Measurements from ENCODE around the gene BMX. TPM values are rescaled to one million over a fixed set of nuclear protein-coding genes. Genes with fewer than 3 reads are reported as not detected.

Gene BMX
- total RNA-seq, 2 donors from 2014 or later, result not detected

- Histone ChIP-seq H3K4me3 (ENCODE audit: low read length) (no peak overlapping the region), H3K27me3 (ENCODE audit: control insufficient read depth, insufficient read depth, low read length, poor library complexity, severe bottlenecking) (no peaks in the 10 kb centered on the region), H3K9ac (ENCODE audit: extremely low read depth, low read length, poor library complexity, severe bottlenecking) (no peak overlapping the region), H3K4me1 (ENCODE audit: control insufficient read depth, insufficient read depth, low read length) (no peaks in the 10 kb centered on the region), H3K9me3 (ENCODE audit: control insufficient read depth, low read length) (no peaks in the 10 kb centered on the region), H3K27ac (ENCODE audit: low read depth, low read length) (no peak overlapping the region), H3K36me3 (ENCODE audit: control insufficient read depth, insufficient read depth, low read length) (no peaks in the 10 kb centered on the region)
- H3K4me1 Mint-ChIP-seq, result peaks cover 53% of the 10 kb centered on the region
- no CpG with 5 or more reads among the region's 1 CpG for WGBS, 2 experiments (ENCODE audit: insufficient coverage in 1 of 2, insufficient read length in 1 of 2)
- peak; percentile 70 for TF ChIP-seq CTCF (conservative IDR thresholded peaks at IDR 0.05)
- DNase-seq, result no peak
- no peak overlapping the region for H3K27ac Mint-ChIP-seq
- H3K27me3 Mint-ChIP-seq (ENCODE audit: insufficient read depth), result no peaks in the 10 kb centered on the region
- no peak overlapping the region for H3K4me3 Mint-ChIP-seq
- no peaks in the 10 kb centered on the region for H3K36me3 Mint-ChIP-seq (ENCODE audit: low read depth)
- H3K9me3 Mint-ChIP-seq, result no peaks in the 10 kb centered on the region
Measured at GRCh38 chrX:15566244-15566643, 65.6 kb downstream of the BMX start.

GRCh38 chrX:15567267-15567666 is 66.7 kb downstream of the BMX start:
- Mint-ChIP-seq H3K36me3 (ENCODE audit: low read depth) (no peaks in the 10 kb centered on the region), H3K4me1 (peaks cover 53% of the 10 kb centered on the region), H3K9me3 (no peaks in the 10 kb centered on the region), H3K4me3 (no peak overlapping the region), H3K27ac (no peak overlapping the region), H3K27me3 (ENCODE audit: insufficient read depth) (no peaks in the 10 kb centered on the region)
- H3K9ac ChIP-seq (ENCODE audit: extremely low read depth, low read length, poor library complexity, severe bottlenecking), result no peak overlapping the region
- no peak for DNase-seq
- no peaks in the 10 kb centered on the region for H3K4me1 ChIP-seq (ENCODE audit: control insufficient read depth, insufficient read depth, low read length)
- no CpG with 5 or more reads among the region's 1 CpG for WGBS, 2 experiments (ENCODE audit: insufficient coverage in 1 of 2, insufficient read length in 1 of 2)
- H3K9me3 ChIP-seq (ENCODE audit: control insufficient read depth, low read length), result no peaks in the 10 kb centered on the region
- no peak for TF ChIP-seq CTCF (conservative IDR thresholded peaks at IDR 0.05)
- no peak overlapping the region for H3K4me3 ChIP-seq (ENCODE audit: low read length)
- no peaks in the 10 kb centered on the region for H3K27me3 ChIP-seq (ENCODE audit: control insufficient read depth, insufficient read depth, low read length, poor library complexity, severe bottlenecking)
- H3K27ac ChIP-seq (ENCODE audit: low read depth, low read length), result no peak overlapping the region
- H3K36me3 ChIP-seq (ENCODE audit: control insufficient read depth, insufficient read depth, low read length), result no peaks in the 10 kb centered on the region

GRCh38 chrX:15567886-15568616 is 67.4 kb downstream of the BMX start:
- WGBS, 2 experiments (ENCODE audit: insufficient coverage in 1 of 2, insufficient read length in 1 of 2), result 46 to 80% methylated on average over 1 to 6 of the region's 7 CpGs
- H3K4me3 ChIP-seq (ENCODE audit: low read length), result no peak overlapping the region
- H3K27me3 ChIP-seq (ENCODE audit: control insufficient read depth, insufficient read depth, low read length, poor library complexity, severe bottlenecking), result no peaks in the 10 kb centered on the region
- peak; percentile 51 for DNase-seq
- Mint-ChIP-seq H3K9me3 (no peaks in the 10 kb centered on the region), H3K4me1 (peaks cover 53% of the 10 kb centered on the region), H3K4me3 (peak overlapping the region; percentile 4), H3K27ac (no peak overlapping the region), H3K27me3 (ENCODE audit: insufficient read depth) (no peaks in the 10 kb centered on the region), H3K36me3 (ENCODE audit: low read depth) (no peaks in the 10 kb centered on the region)
- H3K36me3 ChIP-seq (ENCODE audit: control insufficient read depth, insufficient read depth, low read length), result no peaks in the 10 kb centered on the region
- no peak overlapping the region for H3K27ac ChIP-seq (ENCODE audit: low read depth, low read length)
- no peaks in the 10 kb centered on the region for H3K9me3 ChIP-seq (ENCODE audit: control insufficient read depth, low read length)
- H3K4me1 ChIP-seq (ENCODE audit: control insufficient read depth, insufficient read depth, low read length), result no peaks in the 10 kb centered on the region
- H3K9ac ChIP-seq (ENCODE audit: extremely low read depth, low read length, poor library complexity, severe bottlenecking), result no peak overlapping the region
- peak; percentile 70 for TF ChIP-seq CTCF (conservative IDR thresholded peaks at IDR 0.05)
